Neural cell (in vitro differentiated cells): Measurements from ENCODE around the gene TPD52L2. TPM values are rescaled to one million over a fixed set of nuclear protein-coding genes. Genes with fewer than 3 reads are reported as not detected.
A peak's percentile ranks its signal among the peaks of the same experiment; 100 is the strongest.

ENCODE experiments used
- H2AFZ ChIP-seq: fragments of 200-600, 300-800 bp; sonication (generic), shearing (Covaris generic); 2 replicates; pipeline ENCODE4 v1.6.0; 2014; ENCODE audit warnings: low read depth, mild to moderate bottlenecking, antibody characterized with exemption, low read length, moderate library complexity
- H3F3A ChIP-seq: fragments of 200-600 bp; shearing (Covaris generic); 2 replicates; pipeline ENCODE4 v1.6.1; 2016; ENCODE audit warnings: mild to moderate bottlenecking, moderate library complexity, mixed read lengths, antibody characterized with exemption, low read length; ENCODE audit not compliant: insufficient read depth, poor library complexity, severe bottlenecking
- H3K27ac ChIP-seq: fragments of 200-600, 300-800 bp; sonication (generic), shearing (Covaris generic); 2 replicates; pipeline ENCODE4 v1.5.1; 2014; ENCODE audit warnings: mild to moderate bottlenecking, low read length, moderate library complexity
- H3K27me3 ChIP-seq: fragments of 300-800, 200-600 bp; sonication (generic), shearing (Covaris generic); 2 replicates; pipeline ENCODE4 v1.6.0; 2014; ENCODE audit warnings: mild to moderate bottlenecking, low read depth, low read length, moderate library complexity; ENCODE audit not compliant: insufficient read depth
- H3K36me3 ChIP-seq: fragments of 300-800, 200-600 bp; sonication (generic), shearing (Covaris generic); 2 replicates; pipeline ENCODE4 v1.5.1; 2014; ENCODE audit warnings: mild to moderate bottlenecking, antibody characterized with exemption, low read length, moderate library complexity; ENCODE audit not compliant: insufficient read depth
- H3K4me2 ChIP-seq: fragments of 300-800, 200-600 bp; sonication (generic), shearing (Covaris generic); 2 replicates; pipeline ENCODE4 v1.6.0; 2014; ENCODE audit warnings: mild to moderate bottlenecking, low read length
- H3K4me3 ChIP-seq: fragments of 300-800, 200-600 bp; sonication (generic), shearing (Covaris generic); 2 replicates; pipeline ENCODE4 v1.5.1; 2014; ENCODE audit warnings: mild to moderate bottlenecking, low read length, moderate library complexity
- H3K79me2 ChIP-seq: fragments of 200-600 bp; shearing (Covaris generic); replicated peaks from 2 replicates; pipeline ENCODE4 v1.6.0; 2014; ENCODE audit warnings: mild to moderate bottlenecking, low read length, moderate library complexity; ENCODE audit not compliant: insufficient read depth
- H3K9ac ChIP-seq: fragments of 300-800, 200-600 bp; sonication (generic), shearing (Covaris generic); 2 replicates; pipeline ENCODE4 v1.6.1; 2016; ENCODE audit warnings: mild to moderate bottlenecking, low read length, mixed read lengths
- H3K9me2 ChIP-seq: fragments of 200-600 bp; shearing (Covaris generic); 2 replicates; pipeline ENCODE4 v1.6.1; 2016; ENCODE audit warnings: mild to moderate bottlenecking, low read length, mixed read lengths; ENCODE audit not compliant: insufficient read depth
- H3K9me3 ChIP-seq: fragments of 200-600, 300-800 bp; sonication (generic), shearing (Covaris generic); 2 replicates; pipeline ENCODE4 v1.6.1; 2016; ENCODE audit warnings: mild to moderate bottlenecking, mixed run types, low read length, moderate library complexity, mixed read lengths
- H4K20me1 ChIP-seq: fragments of 200-600 bp; shearing (Covaris generic); 2 replicates; pipeline ENCODE4 v1.6.1; 2016; ENCODE audit warnings: mild to moderate bottlenecking, mixed run types; ENCODE audit not compliant: insufficient read depth
- CTCF ChIP-seq: fragments of 450-650 bp; IDR thresholded peaks from 2 replicates; pipeline ENCODE4 v1.5.1; 2014; ENCODE audit warnings: antibody characterized with exemption, mild to moderate bottlenecking, moderate library complexity; ENCODE audit not compliant: poor library complexity, severe bottlenecking
- EP300 ChIP-seq: fragments of 450-650 bp; conservative IDR thresholded peaks from 2 replicates; pipeline ENCODE4 v1.6.1; 2014; ENCODE audit warnings: antibody characterized with exemption, mild to moderate bottlenecking, moderate library complexity; ENCODE audit not compliant: poor library complexity, severe bottlenecking
- EZH2 ChIP-seq: fragments of 200-600, 300-800 bp; shearing (Covaris generic), sonication (generic); IDR thresholded peaks from 2 replicates; pipeline ENCODE4 v1.6.1; 2014; ENCODE audit warnings: antibody characterized with exemption, low read length, borderline replicate concordance, mild to moderate bottlenecking; ENCODE audit not compliant: insufficient read depth, poor library complexity, severe bottlenecking
- MXI1 ChIP-seq: fragments of 450-650 bp; conservative IDR thresholded peaks from 2 replicates; pipeline ENCODE4 v1.6.1; 2014; ENCODE audit warnings: antibody characterized with exemption, mild to moderate bottlenecking; ENCODE audit not compliant: poor library complexity, severe bottlenecking
- POLR2AphosphoS5 ChIP-seq: IDR thresholded peaks from 2 replicates; pipeline ENCODE4 v1.6.1; 2012
- REST ChIP-seq: IDR thresholded peaks from 2 replicates; pipeline ENCODE4 v1.6.1; 2012; ENCODE audit warnings: borderline replicate concordance
- SMC3 ChIP-seq: fragments of 450-650 bp; conservative IDR thresholded peaks from 2 replicates; pipeline ENCODE4 v1.6.1; 2014; ENCODE audit warnings: antibody characterized with exemption, mild to moderate bottlenecking, moderate library complexity; ENCODE audit not compliant: poor library complexity
- TAF1 ChIP-seq: IDR thresholded peaks from 2 replicates; pipeline ENCODE4 v1.6.1; 2012; ENCODE audit warnings: low read depth
- polyA plus RNA-seq: library from polyadenylated mRNA; depleted of rRNA; stranded (reverse); fragments of >200 nt; gene quantifications from 2 replicates; pipeline ENCODE4 v1.2.3, GENCODE V29; 2014

Gene TPD52L2
- polyA plus RNA-seq, 1 donor from 2014 or later = 142 TPM

- no peak overlapping the region for H2AFZ ChIP-seq
- no peaks in the 10 kb centered on the region for H3K9me2 ChIP-seq
- H3K36me3 ChIP-seq = no peaks in the 10 kb centered on the region
- H4K20me1 ChIP-seq = peaks cover 19% of the 10 kb centered on the region
- H3F3A ChIP-seq = no peaks in the 10 kb centered on the region
- no peak overlapping the region for H3K27ac ChIP-seq
- H3K9ac ChIP-seq = peak overlapping the region; percentile 73
- H3K79me2 ChIP-seq = peaks cover 41% of the 10 kb centered on the region
- H3K9me3 ChIP-seq = no peaks in the 10 kb centered on the region
- H3K4me3 ChIP-seq = peak overlapping the region; percentile 70
- peak overlapping the region; percentile 93 for H3K4me2 ChIP-seq
- H3K27me3 ChIP-seq = no peaks in the 10 kb centered on the region
- no peak for TF ChIP-seq EP300
- no peak for TF ChIP-seq REST
- TF ChIP-seq SMC3 = no peak
- no peak for TF ChIP-seq CTCF
- no peak for TF ChIP-seq POLR2AphosphoS5
- TF ChIP-seq EZH2 = no peak
Observed at GRCh38 chr20:63896264-63897105, 31.4 kb downstream of the TPD52L2 start.

- Histone ChIP-seq H3K9me3 (no peaks in the 10 kb centered on the region), H3K9ac (no peak overlapping the region), H3K36me3 (no peaks in the 10 kb centered on the region), H3K4me3 (no peak overlapping the region), H3K79me2 (peaks cover 45% of the 10 kb centered on the region), H4K20me1 (peaks cover 19% of the 10 kb centered on the region), H3K27ac (no peak overlapping the region), H3K4me2 (no peak overlapping the region), H3K27me3 (no peaks in the 10 kb centered on the region), H3F3A (no peaks in the 10 kb centered on the region), H2AFZ (no peak overlapping the region), H3K9me2 (no peaks in the 10 kb centered on the region)
- TF ChIP-seq POLR2AphosphoS5 (no peak), TAF1 (no peak), MXI1 (no peak), CTCF (no peak), SMC3 (no peak), REST (no peak), EP300 (no peak), EZH2 (no peak)
Observed at GRCh38 chr20:63897978-63898561, 33.0 kb downstream of the TPD52L2 start.
